ENCODE data around the gene SLC35F4.

The SLC35F4 gene

GRCh38 chr14:57865403-57866198 lies at the start of gene SLC35F4:
TSS of gene SLC35F4 (minus strand) at chr14:57866092.
- Histone ChIP-seq H3K4me1 (ENCODE audit: insufficient read depth, low read length) (peaks cover 4% of the 10 kb centered on the region; the same call in 1 of the 2 replicates), H3K36me3 (ENCODE audit: insufficient read depth, low read length) (no peaks in the 10 kb centered on the region), H3K9ac (ENCODE audit: low read depth, low read length) (peak within 1 kb of the TSS; percentile 44; the same call in 1 of the 2 replicates), H3K9me3 (ENCODE audit: control insufficient read depth, insufficient read depth, low read length) (no peaks in the 10 kb centered on the region)

GRCh38 chr14:57909626-57910025 lies 43.7 kb upstream of the SLC35F4 start:
- no peaks in the 10 kb centered on the region for H3K36me3 ChIP-seq (ENCODE audit: insufficient read depth, low read length)
- H3K4me1 ChIP-seq (ENCODE audit: insufficient read depth, low read length): no peaks in the 10 kb centered on the region

GRCh38 chr14:57903954-57904353 lies 38.1 kb upstream of the SLC35F4 start:
- H3K4me1 ChIP-seq (ENCODE audit: insufficient read depth, low read length): no peaks in the 10 kb centered on the region
- H3K36me3 ChIP-seq (ENCODE audit: insufficient read depth, low read length): no peaks in the 10 kb centered on the region
- no peak overlapping the region for H3K9ac ChIP-seq (ENCODE audit: low read depth, low read length)
- H3K9me3 ChIP-seq (ENCODE audit: control insufficient read depth, insufficient read depth, low read length): no peaks in the 10 kb centered on the region; the same call in 1 of the 2 replicates

More at GRCh38 chr14:57909626-57910025, 43.7 kb upstream of the SLC35F4 start:
- Histone ChIP-seq H3K9ac (ENCODE audit: low read depth, low read length) (no peak overlapping the region), H3K9me3 (ENCODE audit: control insufficient read depth, insufficient read depth, low read length) (no peaks in the 10 kb centered on the region)

GRCh38 chr14:57898837-57899572 lies 33.1 kb upstream of the SLC35F4 start:
- Histone ChIP-seq H3K9ac (ENCODE audit: low read depth, low read length) (no peak overlapping the region), H3K9me3 (ENCODE audit: control insufficient read depth, insufficient read depth, low read length) (no peaks in the 10 kb centered on the region; the same call in 1 of the 2 replicates), H3K4me1 (ENCODE audit: insufficient read depth, low read length) (no peaks in the 10 kb centered on the region), H3K36me3 (ENCODE audit: insufficient read depth, low read length) (no peaks in the 10 kb centered on the region)

- no peak overlapping the region for H3K9ac ChIP-seq (ENCODE audit: low read depth, low read length)
- no peaks in the 10 kb centered on the region for H3K4me1 ChIP-seq (ENCODE audit: insufficient read depth, low read length)
- H3K9me3 ChIP-seq (ENCODE audit: control insufficient read depth, insufficient read depth, low read length): no peaks in the 10 kb centered on the region; the same call in 1 of the 2 replicates
- no peaks in the 10 kb centered on the region for H3K36me3 ChIP-seq (ENCODE audit: insufficient read depth, low read length)
These were observed 31.4 kb upstream of the SLC35F4 start for GRCh38 chr14:57897144-57897748.

GRCh38 chr14:57889245-57889644 lies 23.4 kb upstream of the SLC35F4 start:
- Histone ChIP-seq H3K36me3 (ENCODE audit: insufficient read depth, low read length) (no peaks in the 10 kb centered on the region), H3K9ac (ENCODE audit: low read depth, low read length) (no peak overlapping the region), H3K4me1 (ENCODE audit: insufficient read depth, low read length) (no peaks in the 10 kb centered on the region), H3K9me3 (ENCODE audit: control insufficient read depth, insufficient read depth, low read length) (no peaks in the 10 kb centered on the region)

GRCh38 chr14:57884175-57884574 lies 18.3 kb upstream of the SLC35F4 start:
- Histone ChIP-seq H3K36me3 (ENCODE audit: insufficient read depth, low read length) (no peaks in the 10 kb centered on the region), H3K9ac (ENCODE audit: low read depth, low read length) (no peak overlapping the region), H3K4me1 (ENCODE audit: insufficient read depth, low read length) (no peaks in the 10 kb centered on the region), H3K9me3 (ENCODE audit: control insufficient read depth, insufficient read depth, low read length) (no peaks in the 10 kb centered on the region)

GRCh38 chr14:57883061-57883460 lies 17.2 kb upstream of the SLC35F4 start:
- H3K36me3 ChIP-seq (ENCODE audit: insufficient read depth, low read length): no peaks in the 10 kb centered on the region
- H3K9me3 ChIP-seq (ENCODE audit: control insufficient read depth, insufficient read depth, low read length): no peaks in the 10 kb centered on the region
- no peak overlapping the region for H3K9ac ChIP-seq (ENCODE audit: low read depth, low read length)
- no peaks in the 10 kb centered on the region for H3K4me1 ChIP-seq (ENCODE audit: insufficient read depth, low read length)

- Histone ChIP-seq H3K9me3 (ENCODE audit: control insufficient read depth, insufficient read depth, low read length) (no peaks in the 10 kb centered on the region), H3K4me1 (ENCODE audit: insufficient read depth, low read length) (no peaks in the 10 kb centered on the region), H3K36me3 (ENCODE audit: insufficient read depth, low read length) (no peaks in the 10 kb centered on the region), H3K9ac (ENCODE audit: low read depth, low read length) (no peak overlapping the region)
These were observed 13.6 kb upstream of the SLC35F4 start for GRCh38 chr14:57879516-57879915.

- Histone ChIP-seq H3K36me3 (ENCODE audit: insufficient read depth, low read length) (no peaks in the 10 kb centered on the region), H3K4me1 (ENCODE audit: insufficient read depth, low read length) (no peaks in the 10 kb centered on the region), H3K9me3 (ENCODE audit: control insufficient read depth, insufficient read depth, low read length) (no peaks in the 10 kb centered on the region), H3K9ac (ENCODE audit: low read depth, low read length) (no peak overlapping the region)
These were observed 10.1 kb upstream of the SLC35F4 start for GRCh38 chr14:57875985-57876384.

- Histone ChIP-seq H3K36me3 (ENCODE audit: insufficient read depth, low read length) (no peaks in the 10 kb centered on the region), H3K9me3 (ENCODE audit: control insufficient read depth, insufficient read depth, low read length) (no peaks in the 10 kb centered on the region), H3K4me1 (ENCODE audit: insufficient read depth, low read length) (no peaks in the 10 kb centered on the region), H3K9ac (ENCODE audit: low read depth, low read length) (no peak overlapping the region)
These were observed 9.4 kb upstream of the SLC35F4 start for GRCh38 chr14:57875296-57875695.

- no peaks in the 10 kb centered on the region for H3K36me3 ChIP-seq (ENCODE audit: insufficient read depth, low read length)
- H3K4me1 ChIP-seq (ENCODE audit: insufficient read depth, low read length): peaks cover 4% of the 10 kb centered on the region; the same call in 1 of the 2 replicates
- H3K9me3 ChIP-seq (ENCODE audit: control insufficient read depth, insufficient read depth, low read length): no peaks in the 10 kb centered on the region
- no peak overlapping the region for H3K9ac ChIP-seq (ENCODE audit: low read depth, low read length)
These were observed 5.7 kb upstream of the SLC35F4 start for GRCh38 chr14:57871459-57872080.

GRCh38 chr14:57870686-57871457 lies 5.0 kb upstream of the SLC35F4 start:
- no peaks in the 10 kb centered on the region for H3K9me3 ChIP-seq (ENCODE audit: control insufficient read depth, insufficient read depth, low read length)
- no peak overlapping the region for H3K9ac ChIP-seq (ENCODE audit: low read depth, low read length)
- H3K36me3 ChIP-seq (ENCODE audit: insufficient read depth, low read length): no peaks in the 10 kb centered on the region
- peaks cover 4% of the 10 kb centered on the region; the same call in 1 of the 2 replicates for H3K4me1 ChIP-seq (ENCODE audit: insufficient read depth, low read length)

Data from ES-I3 (cell line).